HL-60/S4 (cell line): Measurements from ENCODE around the gene OLFML2A.

ENCODE experiments used
- in situ Hi-C: fragments of 300-500 bp; cut with MboI; formaldehyde crosslinking; loops from 2 replicates; pipeline ENCODE4 v1.14.3; 2022; ENCODE audit warnings: low sequenced_read_pairs

OLFML2A gene

DNA sequence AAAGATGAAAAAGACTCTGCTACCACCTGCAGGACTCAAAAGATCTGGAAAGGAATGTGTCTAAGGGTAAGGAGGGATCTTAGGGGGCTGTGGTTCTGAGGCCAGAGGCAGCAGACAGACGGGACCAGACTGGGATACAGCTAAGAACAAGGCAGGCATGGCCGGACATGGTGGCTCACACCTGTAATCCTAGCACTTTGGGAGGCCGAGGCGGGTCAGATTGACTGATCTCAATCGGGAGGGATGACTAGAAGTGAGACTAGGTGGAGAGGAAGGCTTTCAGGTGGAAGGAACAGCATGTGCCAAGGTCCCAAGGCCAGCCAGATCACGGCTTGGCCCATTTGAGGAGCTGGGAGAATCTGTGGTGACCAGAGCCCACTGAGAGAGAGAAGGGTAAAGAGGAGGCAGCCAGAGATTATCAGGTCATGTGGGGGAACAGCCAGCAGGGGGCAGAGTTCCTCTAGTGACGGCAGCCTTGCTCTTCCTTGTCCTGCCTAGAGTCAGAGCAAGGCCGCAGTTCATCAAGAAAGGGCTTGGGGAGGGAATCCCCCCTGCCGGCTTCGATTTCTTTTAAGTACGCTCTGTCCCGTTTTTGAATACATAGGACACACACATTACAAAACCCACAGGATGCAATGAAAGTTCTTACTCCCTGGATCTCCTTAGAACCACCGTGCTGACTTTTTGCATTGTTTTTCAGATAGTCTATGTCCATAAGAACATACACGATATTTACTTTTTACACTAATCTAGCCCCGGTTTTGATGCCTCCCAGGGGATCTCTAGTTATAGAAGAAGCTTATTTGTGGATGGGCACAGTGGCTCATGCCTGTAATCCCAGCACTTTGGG, 2.6 kb upstream of the OLFML2A start:
- in situ Hi-C loops: loop anchor here (5.0 to 10.0 kb wide), 2 partner anchors 68 to 600 kb away; no protein-coding TSS in a partner anchor

DNA sequence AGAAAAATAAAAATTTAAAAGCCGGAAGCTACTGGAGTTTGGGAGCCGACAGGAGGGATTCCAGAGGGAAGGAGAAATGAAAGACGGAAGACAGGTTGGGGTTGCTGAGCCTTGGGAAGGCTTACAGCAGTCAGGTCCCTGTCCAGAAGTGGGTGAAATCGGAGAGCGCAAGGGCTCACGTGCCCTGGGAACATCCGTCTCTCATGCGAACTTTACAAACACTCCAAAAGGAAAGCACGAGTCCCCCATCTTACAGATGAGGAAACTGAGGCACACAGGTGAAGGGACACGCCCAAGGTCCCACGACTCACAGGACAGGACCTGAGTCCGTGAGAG, 347 bp upstream of the OLFML2A start:
- in situ Hi-C loops: loop anchor here (10.0 kb wide), 1 partner anchor 598 kb away; no protein-coding TSS in a partner anchor

DNA sequence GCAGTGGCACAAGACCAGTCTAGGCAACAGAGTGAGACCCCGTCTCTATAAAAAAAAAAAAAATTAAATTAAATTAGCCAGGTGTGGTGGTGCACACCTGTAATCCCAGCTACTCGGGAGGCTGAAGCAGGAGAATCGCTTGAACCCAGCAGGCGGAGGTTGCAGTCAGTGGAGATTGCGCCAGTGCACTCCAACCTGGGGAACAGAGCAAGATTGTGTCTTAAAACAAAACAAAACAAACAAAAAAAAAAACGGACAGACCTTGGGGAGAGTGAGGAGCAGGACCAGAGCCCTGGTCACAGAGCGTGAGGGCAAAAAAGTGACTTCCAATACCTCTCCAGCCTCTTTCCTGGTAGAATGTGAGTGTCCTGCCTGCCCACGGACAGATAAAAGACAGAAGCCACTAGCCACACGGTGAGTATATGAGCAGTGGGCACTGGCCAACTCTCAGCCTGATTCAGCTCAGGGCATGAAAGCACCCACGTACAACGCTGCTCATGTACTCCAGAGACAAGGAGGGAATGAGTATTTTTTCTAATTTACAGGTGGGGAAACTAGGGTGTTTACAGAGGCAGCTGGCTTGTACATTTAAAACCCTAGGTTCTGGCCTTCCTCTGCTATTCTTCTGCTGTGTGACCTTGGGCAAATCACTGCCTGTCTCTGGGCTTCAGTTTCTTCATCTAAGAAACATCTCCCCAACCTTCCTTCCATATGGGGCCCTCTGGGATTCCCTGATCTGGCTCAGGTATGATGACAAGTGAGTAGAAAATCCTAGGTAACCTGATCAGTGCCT, 1.8 kb downstream of the OLFML2A start:
- in situ Hi-C loops: loop anchor here (10.0 kb wide), 1 partner anchor 596 kb away; no protein-coding TSS in a partner anchor

DNA sequence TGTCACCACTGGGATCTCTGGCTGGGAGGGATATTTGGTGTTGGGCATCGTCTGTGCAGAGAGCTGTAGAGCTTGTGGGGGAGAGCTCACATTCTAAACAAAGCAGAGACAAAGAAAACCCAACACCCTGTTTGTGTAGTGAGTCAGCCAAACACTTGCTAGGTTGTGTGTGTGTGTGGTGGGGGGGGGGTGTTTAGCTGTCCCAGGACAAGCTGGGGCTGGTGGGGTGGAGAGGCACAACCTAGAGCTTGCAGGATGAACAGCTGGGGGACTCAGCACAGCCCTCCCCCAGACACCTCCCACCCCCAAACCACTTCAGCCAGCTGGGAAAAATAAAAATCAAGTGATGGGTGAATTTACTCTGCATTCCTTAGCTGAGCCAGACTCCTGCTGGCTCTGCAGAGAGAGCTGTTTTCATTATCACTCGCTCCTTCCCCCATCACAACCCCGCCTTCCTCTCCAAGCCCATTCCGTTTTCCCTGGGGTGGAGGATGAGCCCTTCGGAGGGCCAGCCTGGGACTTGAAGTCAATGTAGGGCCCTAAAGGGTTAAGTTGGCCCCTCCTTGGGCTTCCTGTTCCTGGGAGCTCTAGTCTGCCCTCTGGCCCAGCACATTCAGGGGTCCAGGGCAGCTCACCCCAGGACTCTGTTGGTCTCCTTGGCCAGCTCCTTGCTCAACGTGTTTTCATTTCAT, 2.6 kb downstream of the OLFML2A start:
- in situ Hi-C loops: loop anchor here (10.0 kb wide), 1 partner anchor 595 kb away; no protein-coding TSS in a partner anchor

DNA sequence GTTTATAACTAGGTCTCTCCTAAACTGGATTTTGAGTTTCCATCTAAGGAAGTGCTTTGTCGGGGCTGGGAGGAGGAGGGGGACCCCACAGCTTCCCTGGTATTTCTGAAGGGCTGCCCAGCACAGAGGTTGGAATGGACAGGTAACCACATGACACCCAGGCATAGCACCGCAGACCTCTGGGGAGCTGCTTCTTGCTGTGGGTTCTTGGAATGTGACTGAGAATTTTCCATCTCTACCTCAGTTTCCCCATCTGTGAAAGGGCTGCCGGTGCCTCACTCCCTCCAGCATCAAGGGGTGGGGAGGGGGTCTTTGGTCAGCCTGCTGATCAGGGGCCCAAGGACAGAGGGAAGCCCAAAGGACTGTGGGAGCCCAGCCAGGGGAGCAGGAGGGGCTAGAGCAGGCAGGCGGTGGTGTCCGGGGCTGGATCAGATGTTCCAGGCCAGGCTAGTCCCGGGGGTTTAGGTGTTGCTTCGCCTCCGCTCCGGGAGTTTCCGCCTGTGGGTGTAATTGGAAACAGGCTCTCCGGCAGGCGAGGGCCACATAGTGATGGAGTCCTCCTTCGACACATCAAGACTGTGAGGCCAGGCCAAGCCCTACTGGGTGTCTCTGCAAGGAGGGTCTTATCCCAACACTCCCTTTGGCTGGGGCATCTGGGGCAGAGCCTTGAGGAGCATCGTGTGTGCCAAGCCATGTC, 3.3 kb downstream of the OLFML2A start:
- in situ Hi-C loops: no loop called here

DNA sequence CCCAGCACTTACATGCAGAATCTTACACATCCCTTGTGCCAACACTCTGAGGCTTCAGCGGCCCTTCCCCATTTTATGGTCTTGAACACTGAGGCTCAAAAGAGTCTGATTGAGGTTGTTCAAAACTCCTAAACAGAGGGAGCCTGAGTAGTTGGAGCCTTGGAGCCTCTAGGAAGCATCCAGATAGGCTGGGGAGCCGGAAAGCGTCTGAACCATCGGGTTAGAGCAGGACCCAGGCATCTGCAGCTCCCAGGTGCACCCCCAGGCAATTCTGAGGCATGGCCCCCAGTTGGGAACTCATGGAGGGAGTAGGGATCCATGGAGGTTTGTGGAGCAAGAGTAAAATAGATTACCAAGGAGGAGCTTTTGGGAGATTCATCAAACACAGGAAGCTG, 3.8 kb downstream of the OLFML2A start:
- in situ Hi-C loops: no loop called here

DNA sequence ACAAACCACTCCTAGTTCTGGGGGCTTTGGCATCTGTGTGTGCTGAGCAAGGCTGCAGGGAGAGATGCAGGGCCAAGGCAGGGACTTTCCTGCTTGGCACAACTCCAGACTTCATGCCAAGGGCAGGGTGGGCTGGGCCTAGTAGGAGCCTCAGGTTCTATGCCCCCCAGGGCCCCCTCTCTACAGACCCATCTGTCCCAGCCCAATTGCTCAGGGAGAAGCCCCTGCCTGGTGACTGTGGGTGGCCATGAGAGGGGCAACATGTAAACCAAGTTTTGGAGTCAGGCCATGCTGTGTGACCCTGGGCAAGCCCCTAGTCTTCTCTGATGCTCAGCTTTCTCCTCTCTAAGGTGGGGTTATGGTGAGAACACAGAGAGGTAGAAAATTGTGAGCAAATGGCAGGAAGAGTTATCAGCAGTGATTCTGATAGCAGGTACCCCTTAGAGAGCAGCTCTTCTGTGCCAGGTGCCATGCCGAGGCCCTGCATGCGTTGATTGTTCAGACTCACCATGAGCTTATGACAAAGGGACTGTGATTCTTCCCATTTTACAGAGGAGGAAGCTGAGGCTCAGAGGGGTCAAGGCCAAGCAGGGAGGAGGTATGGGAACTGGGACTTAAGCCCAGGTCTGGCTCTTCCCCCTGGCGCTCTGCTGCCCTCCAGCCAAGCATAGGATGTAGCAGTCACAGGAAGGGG, 5.2 kb downstream of the OLFML2A start:
- in situ Hi-C loops: no loop called here

DNA sequence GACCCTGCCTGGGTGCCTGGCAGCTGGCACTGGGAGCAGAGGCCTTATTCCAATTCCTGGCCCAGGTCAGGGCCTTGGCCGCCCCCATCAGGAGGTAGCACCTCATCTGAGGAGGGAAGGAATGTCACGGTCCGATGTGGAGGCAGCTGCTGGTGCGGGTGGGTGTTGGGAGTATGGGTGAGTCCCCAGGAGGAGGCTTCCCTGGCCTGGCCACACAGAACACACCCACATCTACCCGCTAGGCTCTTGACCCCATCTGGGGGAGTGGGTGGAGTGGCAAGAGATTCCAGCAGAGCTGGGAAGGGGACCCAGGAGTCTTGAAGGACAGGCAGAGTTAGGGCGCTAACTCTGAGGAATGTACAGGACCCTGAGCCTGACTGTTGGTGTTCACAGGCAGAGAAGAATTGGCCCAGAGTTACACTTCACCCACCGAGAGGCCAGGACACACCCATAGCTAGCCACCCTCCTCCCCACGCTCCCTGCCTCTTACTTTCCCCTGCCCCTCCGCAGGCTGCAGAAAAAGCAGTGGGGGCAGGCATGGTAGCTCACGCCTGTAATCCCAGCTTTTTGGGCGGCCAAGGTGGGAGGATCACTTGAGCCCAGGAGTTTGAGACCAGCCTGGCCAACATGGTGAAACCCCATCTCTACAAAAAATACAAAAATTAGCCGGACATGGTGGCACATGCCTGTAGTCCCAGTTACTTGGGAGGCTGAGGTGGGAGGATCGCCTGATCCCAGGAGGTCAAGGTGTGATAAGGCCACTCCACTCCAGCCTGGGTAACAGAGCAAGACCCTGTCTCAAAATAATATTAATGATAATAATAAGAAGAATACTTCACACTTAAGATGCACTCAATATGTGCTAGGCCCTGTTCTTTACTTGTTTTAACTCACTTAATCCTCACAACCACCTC, 6.0 kb downstream of the OLFML2A start:
- in situ Hi-C loops: no loop called here

DNA sequence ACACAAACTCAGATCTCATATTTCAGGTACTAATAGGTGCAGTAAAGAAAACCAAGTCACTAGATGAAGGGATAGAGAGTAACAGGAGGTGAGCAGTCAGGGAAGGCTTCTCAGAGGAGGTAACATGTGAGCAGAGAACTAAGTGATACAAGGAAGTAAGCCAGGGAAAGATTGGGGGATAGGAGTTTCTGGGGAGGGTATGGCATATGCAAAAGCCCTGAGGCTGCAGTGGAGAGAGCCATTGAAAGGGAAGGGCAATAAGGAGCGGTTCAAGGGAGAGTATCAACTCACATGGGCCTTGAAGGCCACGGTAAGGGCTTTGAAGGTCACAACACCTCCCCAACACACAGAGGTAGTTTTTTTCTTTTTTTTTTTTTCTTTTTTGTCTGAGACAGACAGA, 6.9 kb downstream of the OLFML2A start:
- in situ Hi-C loops: no loop called here

DNA sequence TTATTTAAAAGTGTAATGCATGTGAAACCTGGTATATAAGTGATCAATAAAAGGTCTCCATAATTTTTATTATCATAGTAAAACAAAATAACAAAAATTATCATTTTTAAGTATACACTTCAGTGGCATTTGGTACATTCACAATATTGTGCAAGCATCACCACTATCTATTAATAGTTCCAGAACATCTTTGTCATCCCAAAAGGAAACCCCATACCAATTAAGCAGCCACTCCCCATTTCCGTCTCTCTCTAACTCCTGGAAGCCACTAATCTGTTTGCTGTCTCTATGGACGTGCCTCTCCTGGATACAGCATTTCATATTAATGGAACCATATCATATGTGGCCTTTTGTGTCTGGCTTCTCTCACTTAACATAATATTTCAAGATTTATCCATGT, 7.6 kb downstream of the OLFML2A start:
- in situ Hi-C loops: no loop called here

DNA sequence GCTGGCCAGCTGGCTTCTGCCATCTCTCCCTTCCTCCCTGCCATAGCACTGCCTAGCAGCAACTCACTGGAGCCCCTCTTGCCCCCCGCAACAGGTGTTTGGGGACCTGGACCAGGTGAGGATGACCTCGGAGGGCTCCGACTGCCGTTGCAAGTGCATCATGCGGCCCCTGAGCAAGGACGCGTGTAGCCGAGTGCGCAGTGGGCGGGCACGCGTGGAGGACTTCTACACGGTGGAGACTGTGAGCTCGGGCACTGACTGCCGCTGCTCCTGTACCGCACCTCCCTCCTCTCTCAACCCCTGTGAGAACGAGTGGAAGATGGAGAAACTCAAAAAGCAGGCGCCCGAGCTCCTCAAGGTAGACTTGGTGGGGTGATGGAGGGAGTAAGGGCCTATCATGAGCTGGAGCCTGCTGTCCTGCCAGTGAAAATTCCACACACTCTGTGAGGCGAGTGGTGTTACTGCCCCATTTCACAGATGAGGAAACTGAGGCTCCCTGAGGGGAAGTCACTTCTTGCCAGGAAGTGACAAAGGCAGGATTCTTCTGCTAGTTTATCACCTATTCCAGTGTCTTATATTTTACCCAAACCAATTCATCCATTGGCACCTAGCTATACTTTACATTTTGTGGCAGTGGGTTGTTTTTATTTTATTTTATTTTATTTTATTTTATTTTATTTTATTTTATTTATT, 10.1 kb downstream of the OLFML2A start:
- in situ Hi-C loops: no loop called here

DNA sequence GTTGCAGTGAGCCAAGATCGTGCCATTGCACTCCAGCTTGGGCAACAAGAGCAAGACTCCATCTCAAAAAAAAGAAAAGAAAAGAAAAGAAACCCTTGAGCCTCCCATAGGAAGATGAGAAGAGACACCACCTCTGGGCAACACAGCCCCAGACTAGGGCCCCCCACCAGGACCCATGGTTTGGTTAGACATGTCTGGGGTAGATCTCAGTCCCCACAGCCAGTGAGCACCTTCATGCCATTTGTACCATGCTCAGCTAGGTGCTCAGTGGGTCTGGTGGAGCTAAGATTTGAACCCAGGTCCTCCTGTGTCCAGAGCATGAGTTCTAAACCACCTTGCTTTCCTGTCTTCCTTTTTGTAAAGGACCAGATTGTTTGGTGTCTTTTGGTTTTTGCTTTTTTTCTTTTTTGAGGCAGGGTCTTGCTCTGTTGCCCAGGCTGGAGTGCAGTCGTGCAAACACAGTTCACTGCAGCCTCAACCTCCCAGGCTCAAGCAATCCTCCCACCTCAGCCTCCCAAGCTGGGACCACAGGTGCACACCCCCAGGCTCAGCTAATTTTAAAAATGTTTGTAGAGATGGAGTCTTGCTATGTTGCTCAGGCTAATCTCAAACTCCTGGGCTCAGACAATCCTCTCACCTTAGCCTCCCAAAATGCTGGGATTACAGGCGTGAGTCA, 11.7 kb downstream of the OLFML2A start:
- in situ Hi-C loops: no loop called here

DNA sequence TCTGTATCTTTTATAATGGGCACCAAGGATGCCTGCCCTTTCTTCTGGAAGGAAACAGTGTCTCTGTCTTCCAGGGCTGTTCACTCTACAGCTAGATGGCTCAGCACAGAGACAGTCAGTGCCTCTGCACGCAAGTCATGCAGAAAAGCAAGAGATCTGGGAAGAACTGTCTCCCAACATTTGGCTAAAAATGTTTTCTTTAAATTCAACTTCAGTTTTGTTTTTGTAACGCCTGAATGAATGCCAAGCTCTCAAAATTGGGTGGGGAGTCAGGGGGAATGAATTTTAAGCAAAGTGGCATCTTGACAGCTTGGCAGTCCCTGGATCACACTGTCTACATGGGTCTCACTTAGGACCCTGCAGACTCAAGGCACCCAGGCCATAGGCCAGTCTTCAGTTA, 12.6 kb downstream of the OLFML2A start:
- in situ Hi-C loops: no loop called here

DNA sequence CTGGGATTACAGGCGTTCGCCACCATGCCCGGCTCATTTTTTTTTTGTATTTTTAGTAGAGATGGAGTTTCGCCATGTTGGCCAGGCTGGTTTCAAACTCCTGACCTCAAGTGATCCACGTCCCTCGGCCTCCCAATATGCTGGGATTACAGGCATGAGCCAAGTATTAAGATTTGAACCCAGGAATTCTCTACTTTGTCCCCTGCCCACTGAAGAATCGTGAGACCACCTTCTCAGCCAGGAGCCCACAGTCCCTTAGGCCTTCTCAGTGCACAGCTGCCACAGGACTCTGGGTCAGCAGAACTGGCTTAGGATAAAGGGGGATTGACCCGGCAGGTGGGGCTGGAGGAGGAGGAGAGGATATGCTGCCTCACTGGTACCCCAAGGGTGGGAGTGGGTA, 13.4 kb downstream of the OLFML2A start:
- in situ Hi-C loops: no loop called here

DNA sequence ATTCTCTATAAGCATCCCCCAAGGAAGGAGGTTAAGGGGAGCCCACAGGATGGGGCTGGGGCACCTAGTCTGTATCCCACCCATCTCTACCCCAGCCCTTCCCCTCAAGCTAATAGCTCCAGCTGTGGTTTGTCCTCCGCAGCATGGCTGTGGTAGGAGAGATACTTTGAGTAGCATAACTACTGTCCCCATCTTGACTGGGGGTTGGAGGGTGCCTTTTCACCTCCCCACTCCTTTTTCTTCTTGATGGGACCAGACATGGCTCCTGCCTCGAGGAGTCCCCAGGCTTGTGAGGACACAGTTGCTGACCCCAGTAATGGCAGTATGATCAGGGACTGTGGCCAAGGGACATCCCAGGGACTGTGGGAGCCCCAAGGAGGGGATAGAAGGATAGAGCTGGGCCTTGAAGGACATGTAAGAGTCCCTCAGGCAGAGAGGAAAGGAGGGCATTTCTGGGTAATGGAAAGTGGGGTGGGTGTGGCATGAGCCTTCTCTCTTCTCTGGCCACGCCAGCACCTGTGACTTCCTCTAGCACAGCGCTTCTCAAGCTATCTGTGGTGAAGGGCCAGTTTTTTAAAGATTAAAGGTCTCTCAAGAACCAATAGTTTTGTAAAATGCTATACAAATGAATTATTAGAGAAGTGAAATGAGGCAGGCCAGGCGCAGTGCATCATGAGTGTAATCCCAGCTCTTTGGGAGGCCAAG, 14.0 kb downstream of the OLFML2A start:
- in situ Hi-C loops: no loop called here

DNA sequence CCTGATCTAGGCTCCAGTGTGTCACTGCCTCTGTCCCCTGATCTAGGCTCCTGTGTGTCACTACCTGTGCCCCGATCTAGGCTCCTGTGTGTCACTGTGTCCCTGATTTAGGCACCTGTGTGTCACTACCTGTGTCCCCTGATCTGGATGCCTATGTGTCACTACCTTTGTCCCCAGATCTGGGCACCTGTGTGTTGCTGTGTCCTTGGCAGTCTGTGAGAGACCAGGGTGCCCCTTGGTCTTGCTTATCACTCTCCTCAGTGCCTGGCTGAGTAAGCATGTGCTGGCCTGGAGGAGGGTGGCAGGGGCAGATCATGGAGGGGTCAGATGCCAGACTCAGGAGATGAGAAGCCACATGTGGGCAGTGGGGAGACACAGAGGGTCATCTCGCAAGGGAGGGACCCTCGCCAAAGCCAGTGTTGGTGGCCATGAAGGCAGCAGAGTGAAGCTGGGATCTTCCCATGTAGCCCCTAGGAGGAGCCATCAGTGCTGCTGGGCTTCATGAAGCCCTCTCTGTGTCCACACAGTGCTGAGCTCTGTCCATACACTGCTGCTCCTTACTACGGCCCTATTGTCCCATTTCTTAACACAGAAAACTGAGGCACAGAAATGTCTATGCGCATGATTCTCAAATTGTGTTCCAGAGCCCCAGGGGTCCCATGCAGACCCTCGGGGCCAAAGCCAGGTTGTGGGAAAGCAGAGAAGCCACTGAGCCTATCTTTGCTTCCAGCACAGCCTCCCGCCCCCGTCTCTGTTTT, 15.5 kb downstream of the OLFML2A start:
- in situ Hi-C loops: no loop called here
